Astrocyte (in vitro differentiated cells and primary cell): ENCODE measurements around the gene SNAP29.

Experiments used
- CTCF ChIP-seq: IDR thresholded peaks from 2 replicates; pipeline ENCODE4 v1.5.1; 2011; ENCODE audit warnings: low read depth, mild to moderate bottlenecking, inconsistent platforms, low read length, moderate library complexity; ENCODE audit not compliant: insufficient read depth
- EZH2 ChIP-seq: IDR thresholded peaks from 2 replicates; pipeline ENCODE4 v1.6.1; 2012; ENCODE audit warnings: mild to moderate bottlenecking, low read length, inconsistent platforms; ENCODE audit not compliant: insufficient read depth

GRCh38 chr22:20890975-20891374 lies 32.2 kb downstream of the SNAP29 start:
- no peak for TF ChIP-seq CTCF
- TF ChIP-seq EZH2: no peak
